ENCODE measurements around the gene GNLY. TPM values are rescaled to one million over a fixed set of nuclear protein-coding genes. Genes with fewer than 3 reads are reported as not detected.

The GNLY gene
- total and polyA plus RNA-seq, 8 donors: 0.28 to 1.3 (median 0.76) TPM; not detected in 3

DNA sequence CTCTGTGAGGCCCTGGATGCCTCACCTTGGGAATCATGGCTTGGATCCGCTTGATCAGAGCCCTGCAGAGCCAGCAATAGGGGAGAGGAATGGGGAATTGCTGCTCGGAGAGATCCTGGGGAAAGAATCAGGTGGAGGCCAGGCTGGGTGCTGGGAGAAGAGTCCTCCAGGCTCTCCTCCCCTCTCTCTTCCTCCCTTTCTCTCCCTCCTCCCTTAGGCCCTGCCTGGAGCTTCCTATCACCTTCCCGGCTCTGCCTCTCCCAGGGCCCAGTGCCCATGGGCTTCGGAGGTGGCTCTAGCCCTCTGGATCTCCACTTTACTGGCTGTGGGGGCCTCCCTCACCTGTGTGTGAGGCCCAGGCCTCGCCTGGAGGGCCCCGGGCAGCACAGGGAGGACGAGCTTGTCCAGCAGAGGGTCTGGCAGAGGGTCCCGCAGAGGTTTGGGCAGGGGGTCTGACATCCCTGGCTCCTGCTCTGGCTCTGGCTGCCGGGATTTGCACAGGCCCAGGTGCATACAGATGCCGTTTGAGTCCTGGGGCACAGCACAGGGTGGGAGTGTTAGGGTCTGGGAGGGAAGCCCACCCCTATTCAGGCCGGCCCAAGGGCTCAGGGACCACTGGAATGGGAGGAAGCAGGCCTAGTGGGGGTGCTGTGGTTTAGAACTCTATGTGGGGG is 28.8 kb upstream of the GNLY start:
- no peak for FAIRE-seq
- H3K27ac ChIP-seq: no peak overlapping the region
- intact Hi-C loops (cut with DNase I): no loop called here

DNA sequence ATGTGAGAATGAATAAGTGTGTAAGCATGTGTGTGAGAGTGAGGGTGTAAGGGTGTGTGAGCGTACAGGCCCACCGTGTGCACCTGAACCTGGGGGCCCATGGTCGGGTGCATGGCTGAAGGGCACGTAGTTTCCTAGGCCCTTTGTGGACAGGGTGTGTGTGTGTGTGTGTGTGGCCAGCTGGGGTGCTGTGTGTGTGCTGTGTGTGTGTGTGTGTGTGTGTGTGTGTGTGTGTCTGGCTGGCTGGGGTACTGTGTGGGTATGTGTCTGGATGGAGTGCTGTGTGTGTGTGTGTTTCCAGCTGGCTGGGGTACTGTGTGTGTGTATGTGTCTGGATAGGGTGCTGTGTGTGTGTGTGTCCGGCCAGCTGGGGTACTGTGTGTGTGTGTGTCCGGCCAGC is 28.1 kb upstream of the GNLY start:
- H3K27me3 ChIP-seq: no peaks in the 10 kb centered on the region
- no peak overlapping the region for H3K27ac ChIP-seq
- DNase-seq: no peak
- no peaks in the 10 kb centered on the region for H3K4me1 ChIP-seq
- FAIRE-seq: no peak
- no peak overlapping the region for H3K4me3 ChIP-seq
- 86 to 89% methylated on average over 6 of the region's 6 CpGs for WGBS, 2 donors
- H3K9me3 ChIP-seq: no peaks in the 10 kb centered on the region
- intact Hi-C loops (cut with DNase I): no loop called here
- no peak for ATAC-seq
- TF ChIP-seq, protein P1, sequence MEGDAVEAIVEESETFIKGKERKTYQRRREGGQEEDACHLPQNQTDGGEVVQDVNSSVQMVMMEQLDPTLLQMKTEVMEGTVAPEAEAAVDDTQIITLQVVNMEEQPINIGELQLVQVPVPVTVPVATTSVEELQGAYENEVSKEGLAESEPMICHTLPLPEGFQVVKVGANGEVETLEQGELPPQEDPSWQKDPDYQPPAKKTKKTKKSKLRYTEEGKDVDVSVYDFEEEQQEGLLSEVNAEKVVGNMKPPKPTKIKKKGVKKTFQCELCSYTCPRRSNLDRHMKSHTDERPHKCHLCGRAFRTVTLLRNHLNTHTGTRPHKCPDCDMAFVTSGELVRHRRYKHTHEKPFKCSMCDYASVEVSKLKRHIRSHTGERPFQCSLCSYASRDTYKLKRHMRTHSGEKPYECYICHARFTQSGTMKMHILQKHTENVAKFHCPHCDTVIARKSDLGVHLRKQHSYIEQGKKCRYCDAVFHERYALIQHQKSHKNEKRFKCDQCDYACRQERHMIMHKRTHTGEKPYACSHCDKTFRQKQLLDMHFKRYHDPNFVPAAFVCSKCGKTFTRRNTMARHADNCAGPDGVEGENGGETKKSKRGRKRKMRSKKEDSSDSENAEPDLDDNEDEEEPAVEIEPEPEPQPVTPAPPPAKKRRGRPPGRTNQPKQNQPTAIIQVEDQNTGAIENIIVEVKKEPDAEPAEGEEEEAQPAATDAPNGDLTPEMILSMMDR (IDR thresholded peaks at IDR 0.05): no peak
- no peaks in the 10 kb centered on the region for H3K36me3 ChIP-seq

More for the DNA sequence above, 28.8 kb upstream of the GNLY start:
- no peaks in the 10 kb centered on the region for H3K36me3 ChIP-seq
- no peak for ATAC-seq
- H3K4me3 ChIP-seq: no peak overlapping the region
- no peaks in the 10 kb centered on the region for H3K4me1 ChIP-seq
- TF ChIP-seq, protein P1 (IDR thresholded peaks at IDR 0.05): no peak
- no peaks in the 10 kb centered on the region for H3K9me3 ChIP-seq
- H3K27me3 ChIP-seq: no peaks in the 10 kb centered on the region
- no peak for DNase-seq
- WGBS, 2 donors: 78 to 87% methylated on average over 11 of the region's 11 CpGs

GRCh38 chr2:85666435-85667316 is 27.5 kb upstream of the GNLY start:
- DNase-seq: no peak
- Histone ChIP-seq H3K4me1 (no peaks in the 10 kb centered on the region), H3K36me3 (no peaks in the 10 kb centered on the region), H3K9me3 (no peaks in the 10 kb centered on the region), H3K4me3 (no peak overlapping the region), H3K27me3 (no peaks in the 10 kb centered on the region), H3K27ac (no peak overlapping the region)
- intact Hi-C loops (cut with DNase I): no loop called here
- FAIRE-seq: no peak
- ATAC-seq: peak in 1 of 4 donors; percentile 33
- 76 to 78% methylated on average over 11 of the region's 11 CpGs for WGBS, 2 donors
- TF ChIP-seq, protein P1 (IDR thresholded peaks at IDR 0.05): no peak

DNA sequence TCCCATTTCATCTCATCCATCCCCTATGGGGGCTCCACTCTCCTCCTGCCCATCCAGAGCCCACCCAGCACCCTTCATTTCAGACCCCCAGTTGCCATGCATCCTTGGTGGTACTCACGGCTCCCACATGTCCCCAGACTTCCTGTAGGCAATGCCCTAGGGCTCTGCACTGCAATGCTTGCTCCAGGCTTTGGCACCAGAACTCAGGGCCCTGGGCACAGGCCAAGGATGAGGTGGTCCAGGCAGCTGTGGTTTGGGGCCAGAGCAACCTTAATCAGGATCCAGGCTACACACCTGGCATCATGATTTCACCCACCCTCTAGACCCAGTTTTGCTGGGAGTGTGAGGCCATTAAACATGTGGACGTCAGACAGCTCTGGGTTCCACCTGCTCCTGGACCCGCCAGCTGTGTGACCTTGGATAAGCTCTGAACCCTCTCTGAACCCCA is 26.6 kb upstream of the GNLY start:
- Histone ChIP-seq H3K27me3 (no peaks in the 10 kb centered on the region), H3K9me3 (no peaks in the 10 kb centered on the region), H3K36me3 (no peaks in the 10 kb centered on the region), H3K4me1 (no peaks in the 10 kb centered on the region), H3K4me3 (no peak overlapping the region), H3K27ac (no peak overlapping the region)
- WGBS, 2 donors: 70 to 79% methylated on average over 3 of the region's 3 CpGs
- TF ChIP-seq, protein P1 (IDR thresholded peaks at IDR 0.05): no peak
- ATAC-seq (no peak), FAIRE-seq (no peak), DNase-seq (no peak)
- intact Hi-C loops (cut with DNase I): no loop called here
